Tibial nerve (tissue), 4 donors: Measurements from ENCODE around the gene SHANK3.

Experiments
- EP300 ChIP-seq, 2 donors: sonication (generic); formaldehyde crosslinking; IDR thresholded peaks; one replicate each; pipeline ENCODE4 v1.6.1; 2017; ENCODE audit warnings: antibody characterized with exemption in 2 of 2, mild to moderate bottlenecking in 1 of 2
- TF ChIP-seq, protein P1 (sequence below), 5 experiments: fragments of 200-600 bp in 3 of 5; fragments of 450-650 bp in 2 of 5; sonication (generic) in 3 of 5; IDR thresholded peaks; one replicate each; pipeline ENCODE4 v1.5.1; 2016 to 2019; ENCODE audit warnings: antibody characterized with exemption in 5 of 5, mild to moderate bottlenecking in 3 of 5, moderate library complexity in 2 of 5

GRCh38 chr22:50670914-50671538 lies 1.6 kb upstream of the SHANK3 start:
- TF ChIP-seq EP300 (IDR thresholded peaks at IDR 0.05): no peak
- TF ChIP-seq, protein P1, sequence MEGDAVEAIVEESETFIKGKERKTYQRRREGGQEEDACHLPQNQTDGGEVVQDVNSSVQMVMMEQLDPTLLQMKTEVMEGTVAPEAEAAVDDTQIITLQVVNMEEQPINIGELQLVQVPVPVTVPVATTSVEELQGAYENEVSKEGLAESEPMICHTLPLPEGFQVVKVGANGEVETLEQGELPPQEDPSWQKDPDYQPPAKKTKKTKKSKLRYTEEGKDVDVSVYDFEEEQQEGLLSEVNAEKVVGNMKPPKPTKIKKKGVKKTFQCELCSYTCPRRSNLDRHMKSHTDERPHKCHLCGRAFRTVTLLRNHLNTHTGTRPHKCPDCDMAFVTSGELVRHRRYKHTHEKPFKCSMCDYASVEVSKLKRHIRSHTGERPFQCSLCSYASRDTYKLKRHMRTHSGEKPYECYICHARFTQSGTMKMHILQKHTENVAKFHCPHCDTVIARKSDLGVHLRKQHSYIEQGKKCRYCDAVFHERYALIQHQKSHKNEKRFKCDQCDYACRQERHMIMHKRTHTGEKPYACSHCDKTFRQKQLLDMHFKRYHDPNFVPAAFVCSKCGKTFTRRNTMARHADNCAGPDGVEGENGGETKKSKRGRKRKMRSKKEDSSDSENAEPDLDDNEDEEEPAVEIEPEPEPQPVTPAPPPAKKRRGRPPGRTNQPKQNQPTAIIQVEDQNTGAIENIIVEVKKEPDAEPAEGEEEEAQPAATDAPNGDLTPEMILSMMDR (IDR thresholded peaks at IDR 0.05): no peak
